K562 (cell line): ENCODE measurements around the gene C2. TPM values are rescaled to one million over a fixed set of nuclear protein-coding genes. Genes with fewer than 3 reads are reported as not detected.

Source experiments
- ATAC-seq: fragments of 200-7000 bp; cut with Tn5 transposase; 3 replicates; pipeline ENCODE4 v1.9.1; 2020; ENCODE audit warnings: moderate library complexity
- BruUV-seq: library from RNA; stranded (reverse); fragments of 400-500 nt; replicated peaks from 2 replicates; lab custom pipeline; 2021; lab: Mats Ljungman, UMichigan
- CTCF ChIA-PET: fragments of 300-600 bp; formaldehyde crosslinking; extraction: SDS; loops from one replicate; lab custom pipeline; 2021; ENCODE audit warnings: low intra/inter-chr PET ratio; lab: Yijun Ruan, JAX
- POLR2A ChIA-PET: fragments of 300-600, 350-650 bp; sonication (Branson Sonifier 250); formaldehyde crosslinking; extraction: SDS; loops from one replicate; lab custom pipeline; 2021; ENCODE audit warnings: antibody characterized with exemption, inconsistent platforms; lab: Yijun Ruan, JAX
- DNase-seq, 4 experiments: peaks; one replicate each; pipeline versions ENCODE4 v3.0.0 to v3.0.0-alpha.2; 2011 to 2018; ENCODE audit warnings: low spot score in 3 of 4, mixed read lengths in 3 of 4; ENCODE audit errors: extremely low read depth in 1 of 4
- FAIRE-seq: peaks from 2 replicates; lab custom pipeline; 2011; peaks lifted over from hg19 to GRCh38; lab: Jason Lieb, UNC
- H2AFZ ChIP-seq: 2 replicates; pipeline ENCODE4 v1.6.0; 2011; ENCODE audit warnings: low read depth, low read length, control low read depth, inconsistent platforms
- H3K27ac ChIP-seq: fragments of 200-600 bp; 3 replicates; pipeline ENCODE4 v1.8.0; 2011; ENCODE audit warnings: low read depth, mild to moderate bottlenecking, control low read depth, inconsistent platforms, low read length, moderate library complexity, mixed read lengths; ENCODE audit errors: extremely low read depth
- H3K27me3 ChIP-seq, 2 experiments: fragments of 300-600 bp in 1 of 2; 2 replicates in 1 of 2; 3 replicates in 1 of 2; pipeline versions ENCODE4 v1.6.0 to v1.8.0; 2011; ENCODE audit warnings: inconsistent platforms in 2 of 2, low read length in 2 of 2, mild to moderate bottlenecking in 1 of 2, mixed read lengths in 1 of 2, moderate library complexity in 1 of 2; ENCODE audit not compliant: control insufficient read depth in 2 of 2, insufficient read depth in 2 of 2
- H3K36me3 ChIP-seq: fragments of 300-600 bp; 3 replicates; pipeline ENCODE4 v1.8.0; 2011; ENCODE audit warnings: mild to moderate bottlenecking, low read length, inconsistent platforms; ENCODE audit not compliant: control insufficient read depth, insufficient read depth
- H3K4me1 ChIP-seq, 2 experiments: fragments of 200-600 bp in 1 of 2; replicated peaks in 1 of 2; 2 replicates in 1 of 2; 3 replicates in 1 of 2; pipeline versions ENCODE4 v1.5.1 to v1.8.0; 2011; ENCODE audit warnings: inconsistent platforms in 2 of 2, low read length in 2 of 2, mild to moderate bottlenecking in 1 of 2, mixed read lengths in 1 of 2, moderate library complexity in 1 of 2; ENCODE audit not compliant: control insufficient read depth in 2 of 2, insufficient read depth in 2 of 2
- H3K4me2 ChIP-seq: 2 replicates; pipeline ENCODE4 v1.6.1; 2011; ENCODE audit warnings: low read length, control low read depth, inconsistent platforms, mixed read lengths; ENCODE audit not compliant: insufficient read depth
- H3K4me3 ChIP-seq: fragments of 200-600 bp; sonication (generic), shearing (Covaris generic); 2 replicates; pipeline ENCODE4 v1.5.1; 2016; ENCODE audit warnings: control low read depth, inconsistent platforms
- H3K79me2 ChIP-seq: fragments of 200-600 bp; 3 replicates; pipeline ENCODE4 v1.8.0; 2011; ENCODE audit warnings: low read length, inconsistent platforms; ENCODE audit not compliant: control insufficient read depth, insufficient read depth
- H3K9ac ChIP-seq, 2 experiments: 2 replicates each; pipeline versions ENCODE4 v1.6.0 to v1.6.1; 2011; ENCODE audit warnings: low read depth in 2 of 2, low read length in 2 of 2, control low read depth in 1 of 2, inconsistent platforms in 1 of 2, mild to moderate bottlenecking in 1 of 2, mixed read lengths in 1 of 2; ENCODE audit not compliant: insufficient read depth in 1 of 2
- H3K9me1 ChIP-seq: one replicate; pipeline ENCODE4 v1.6.0; 2011; ENCODE audit warnings: inconsistent platforms, mild to moderate bottlenecking, low read length, moderate library complexity; ENCODE audit not compliant: control insufficient read depth, insufficient read depth
- H3K9me3 ChIP-seq: replicated peaks from 2 replicates; pipeline ENCODE4 v1.5.1; 2011; ENCODE audit warnings: low read depth, low read length, inconsistent platforms; ENCODE audit not compliant: control insufficient read depth, insufficient read depth
- H4K20me1 ChIP-seq: replicated peaks from 2 replicates; pipeline ENCODE4 v1.6.1; 2011; ENCODE audit warnings: low read length, inconsistent platforms, mixed read lengths; ENCODE audit not compliant: control insufficient read depth, insufficient read depth
- ATF7 ChIP-seq: fragments of 450-650 bp; IDR thresholded peaks from 2 replicates; pipeline ENCODE4 v1.7.1; 2014; ENCODE audit warnings: mild to moderate bottlenecking, moderate library complexity
- BCL6 ChIP-seq: fragments of 250-450 bp; sonication (Bioruptor Pico); IDR thresholded peaks from 2 replicates; pipeline ENCODE4 v1.4.0; 2020
- CBX8 ChIP-seq: fragments of 200-600 bp; sonication (generic); IDR thresholded peaks from 2 replicates; pipeline ENCODE4 v1.6.1; 2012; ENCODE audit warnings: borderline replicate concordance, mixed run types, low read depth, mild to moderate bottlenecking, moderate library complexity, mixed read lengths, low read length, control low read depth, inconsistent platforms; ENCODE audit not compliant: poor library complexity, severe bottlenecking; ENCODE audit errors: extremely low read depth
- CREB3L1 ChIP-seq: fragments of 450-650 bp; IDR thresholded peaks from 2 replicates; pipeline ENCODE4 v1.6.1; 2014; ENCODE audit warnings: low read depth, mild to moderate bottlenecking, moderate library complexity, borderline replicate concordance
- HMGN3 ChIP-seq: IDR thresholded peaks from 2 replicates; pipeline ENCODE4 v1.6.1; 2011; ENCODE audit warnings: borderline replicate concordance, low read depth, mild to moderate bottlenecking, mixed read lengths, low read length; ENCODE audit not compliant: insufficient read length; ENCODE audit errors: extremely low read depth
- ILK ChIP-seq: fragments of 450-650 bp; IDR thresholded peaks from 2 replicates; pipeline ENCODE4 v1.6.1; 2016; ENCODE audit warnings: missing genetic modification characterization, low read depth, mild to moderate bottlenecking, missing compliant biosample characterization, moderate library complexity, borderline replicate concordance
- MAFF ChIP-seq: IDR thresholded peaks from 2 replicates; pipeline ENCODE4 v1.6.1; 2012; ENCODE audit warnings: low read length, improper control_type of control experiment
- MYBL2 ChIP-seq, 2 experiments: fragments of 450-650 bp in 1 of 2; sonication (generic) in 1 of 2; formaldehyde crosslinking in 1 of 2; IDR thresholded peaks; 2 replicates each; pipeline versions ENCODE4 v1.6.1 to v1.8.1; 2017 to 2022; ENCODE audit warnings: borderline replicate concordance in 1 of 2, inconsistent platforms in 1 of 2, low read depth in 1 of 2, mild to moderate bottlenecking in 1 of 2, missing genetic modification reagents in 1 of 2, moderate library complexity in 1 of 2
- PRMT5 ChIP-seq: sonication (generic); formaldehyde crosslinking; IDR thresholded peaks from 2 replicates; pipeline ENCODE4 v1.5.0; 2020; ENCODE audit warnings: missing genetic modification reagents
- SMARCE1 ChIP-seq: fragments of 450-650 bp; IDR thresholded peaks from 2 replicates; pipeline ENCODE4 v1.7.1; 2016; ENCODE audit warnings: mild to moderate bottlenecking
- ZBTB5 ChIP-seq: fragments of 450-650 bp; IDR thresholded peaks from 2 replicates; pipeline ENCODE4 v1.6.1; 2017; ENCODE audit warnings: antibody characterized with exemption
- ZNF316 ChIP-seq: fragments of 450-650 bp; IDR thresholded peaks from 2 replicates; pipeline ENCODE4 v1.6.1; 2016
- WGBS: fragments of 100-300 bp; shearing (Covaris generic); methylation state at CpG from one replicate; pipeline ENCODE4 v1.1.6; 2016; ENCODE audit warnings: low coverage, mixed read lengths; ENCODE audit not compliant: insufficient coverage; ENCODE audit errors: missing lambda C conversion rate; 5-methylcytosine and 5-hydroxymethylcytosine counted together
- in situ Hi-C: fragments of 300-500 bp; cut with MboI; formaldehyde crosslinking; loops from 4 replicates; pipeline ENCODE4 v1.15.0; 2018; ENCODE audit warnings: inconsistent platforms, mixed read lengths
- intact Hi-C: fragments of 100-400 bp; cut with micrococcal nuclease; formaldehyde crosslinking; loops from 2 replicates; pipeline ENCODE4 v1.14.2; 2022
- polyA plus RNA-seq, 8 experiments: library from polyadenylated mRNA; depleted of rRNA in 4 of 8; stranded (reverse) in 5 of 8; unstranded in 3 of 8; fragments of >200 nt; fragmentation: Nextera tagmentation in 2 of 8; fragmentation: Illumina TruSeq in 1 of 8; extraction: Ambion mirVana in 2 of 8; extraction: Trizol in 1 of 8; gene quantifications; 2 replicates each; pipeline versions ENCODE4 v1.2.1 to v1.2.3, GENCODE V29; 2011 to 2014; ENCODE audit warnings: inconsistent platforms in 1 of 8, missing spikeins in 1 of 8
- total RNA-seq, 7 experiments: library from RNA; depleted of rRNA in 6 of 7; stranded (reverse); fragments of >200 nt in 6 of 7; fragmentation: Illumina TruSeq in 2 of 7; extraction: Trizol in 2 of 7; gene quantifications; 2 replicates each; pipeline versions ENCODE4 v1.2.1 to v1.2.3, GENCODE V29; 2011 to 2021; ENCODE audit warnings: low replicate concordance in 1 of 7
- TF ChIP-seq, protein P1 (sequence below), 2 experiments: fragments of 450-650 bp in 1 of 2; sonication (generic) in 1 of 2; formaldehyde crosslinking; conservative IDR thresholded peaks; 2 replicates each; pipeline versions ENCODE4 v1.4.0 to v1.8.1; 2020 to 2022; ENCODE audit warnings: mild to moderate bottlenecking in 1 of 2, missing genetic modification reagents in 1 of 2
- TF ChIP-seq, protein P2 (sequence below): IDR thresholded peaks from 2 replicates; pipeline ENCODE4 v1.6.1; 2014; ENCODE audit warnings: antibody characterized with exemption

C2 gene
- total and polyA plus RNA-seq, 9 of the 15 experiments (the other 6 are each of a cell fraction or from before 2014, with no cell fraction given) = 0.05 to 1.1 (median 0.39) TPM; not detected in 1

GRCh38 chr6:31897612-31898382 lies 29.7 kb upstream of the C2 start, which contains the start of gene EHMT2:
Gene EHMT2, minus strand, starts transcription at chr6:31897698. Its CDS starts 21 bp downstream, at chr6:31897677.
- ChIA-PET POLR2A (interaction anchor here (0.6 to 2.4 kb wide), 18 partner anchors 8 to 237 kb away, joined by 3 to 10 read pairs (median 4); partner anchors contain the start of genes CSNK2B, DXO, GPANK1 and HSPA1B), CTCF (no interaction called here)
- 0% methylated on average over 47 of the region's 49 CpGs for WGBS
- FAIRE-seq (peak; percentile 86), DNase-seq (peak; percentile 92 to 95 (median 93)), ATAC-seq (peak; percentile 77)
- Histone ChIP-seq H3K4me1 (peaks cover 29 to 43% of the 10 kb centered on the region in 2 experiments; a peak in 4 of 5 replicates), H3K4me2 (peak within 1 kb of the TSS; percentile 97), H3K27ac (peak within 1 kb of the TSS; percentile 84), H3K9me3 (no peaks in the 10 kb centered on the region), H3K36me3 (peaks cover 43% of the 10 kb centered on the region), H3K27me3 (no peaks in the 10 kb centered on the region), H2AFZ (peak within 1 kb of the TSS; percentile 95), H3K79me2 (peaks cover 49% of the 10 kb centered on the region), H4K20me1 (peaks cover 3% of the 10 kb centered on the region; the same call in 1 of the 2 replicates), H3K4me3 (peak within 1 kb of the TSS; percentile 68), H3K9me1 (no peaks in the 10 kb centered on the region), H3K9ac (peak within 1 kb of the TSS; percentile 91 to 99)
- in situ Hi-C loops = no loop called here
- BruUV-seq = TSS peak; percentile 91
- intact Hi-C loops = no loop called here
- 0 out of 2 replicates have a peak, but pooled peaks have one; percentile 12 for TF ChIP-seq SMARCE1
- no peak for TF ChIP-seq CBX8
- TF ChIP-seq ZBTB5 = no peak
- TF ChIP-seq MAFF = no peak
- TF ChIP-seq CREB3L1 = no peak
- peak; percentile 39; the same call in 1 of the 2 replicates for TF ChIP-seq ATF7
- no peak for TF ChIP-seq ILK (tag)
- no peak for TF ChIP-seq PRMT5 (CRISPR knock-in tag)
- no peak for TF ChIP-seq MYBL2 (IDR thresholded peaks at IDR 0.05; ENCODE audit: low read depth)
- no peak for TF ChIP-seq MYBL2 (CRISPR knock-in tag; IDR thresholded peaks at IDR 0.05; ENCODE audit: borderline replicate concordance)
- no peak for TF ChIP-seq BCL6 (CRISPR knock-in tag)
- TF ChIP-seq HMGN3 = peak; percentile 91
- TF ChIP-seq, protein P1, sequence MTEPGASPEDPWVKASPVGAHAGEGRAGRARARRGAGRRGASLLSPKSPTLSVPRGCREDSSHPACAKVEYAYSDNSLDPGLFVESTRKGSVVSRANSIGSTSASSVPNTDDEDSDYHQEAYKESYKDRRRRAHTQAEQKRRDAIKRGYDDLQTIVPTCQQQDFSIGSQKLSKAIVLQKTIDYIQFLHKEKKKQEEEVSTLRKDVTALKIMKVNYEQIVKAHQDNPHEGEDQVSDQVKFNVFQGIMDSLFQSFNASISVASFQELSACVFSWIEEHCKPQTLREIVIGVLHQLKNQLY (CRISPR knock-in tag; conservative IDR thresholded peaks at IDR 0.05) = peak in 1 of 2 experiments; percentile 82; a peak in 1 of 4 replicates
- TF ChIP-seq, protein P2, sequence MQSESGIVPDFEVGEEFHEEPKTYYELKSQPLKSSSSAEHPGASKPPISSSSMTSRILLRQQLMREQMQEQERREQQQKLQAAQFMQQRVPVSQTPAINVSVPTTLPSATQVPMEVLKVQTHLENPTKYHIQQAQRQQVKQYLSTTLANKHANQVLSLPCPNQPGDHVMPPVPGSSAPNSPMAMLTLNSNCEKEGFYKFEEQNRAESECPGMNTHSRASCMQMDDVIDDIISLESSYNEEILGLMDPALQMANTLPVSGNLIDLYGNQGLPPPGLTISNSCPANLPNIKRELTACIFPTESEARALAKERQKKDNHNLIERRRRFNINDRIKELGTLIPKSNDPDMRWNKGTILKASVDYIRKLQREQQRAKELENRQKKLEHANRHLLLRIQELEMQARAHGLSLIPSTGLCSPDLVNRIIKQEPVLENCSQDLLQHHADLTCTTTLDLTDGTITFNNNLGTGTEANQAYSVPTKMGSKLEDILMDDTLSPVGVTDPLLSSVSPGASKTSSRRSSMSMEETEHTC = peak; percentile 2; the same call in 1 of the 2 replicates
- no peak for TF ChIP-seq ZNF316
